ENCODE results near the gene ZBTB32.

DNA sequence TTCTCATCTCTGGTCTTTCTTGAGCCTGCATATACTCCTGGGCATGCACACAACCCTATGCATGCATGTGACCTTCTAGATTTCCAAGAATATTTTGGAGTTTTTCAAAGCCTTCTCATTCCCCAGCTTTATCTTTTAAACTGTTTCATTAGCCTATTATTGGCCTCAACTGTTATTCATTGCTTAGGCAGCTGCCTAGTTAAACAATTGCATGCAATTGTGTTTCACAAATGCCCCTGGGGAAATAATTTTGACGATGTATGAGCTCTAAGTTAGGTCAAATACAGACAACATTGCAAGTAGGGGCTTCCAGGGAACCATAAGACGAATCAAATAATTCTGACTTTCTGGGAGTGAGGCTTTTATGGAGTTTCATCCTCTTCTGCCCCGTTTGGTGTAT is 40.4 kb upstream of the ZBTB32 start:
- TF ChIP-seq CTCF (IDR thresholded peaks at IDR 0.05) (no peak), EP300 (IDR thresholded peaks at IDR 0.05) (no peak), POLR2A (IDR thresholded peaks at IDR 0.05) (no peak), POLR2AphosphoS5 (IDR thresholded peaks at IDR 0.05) (no peak)

All from upper lobe of left lung (tissue), 4 donors.